ENCODE results near the gene ARID3A. TPM values are rescaled to one million over a fixed set of nuclear protein-coding genes. Genes with fewer than 3 reads are reported as not detected.

ARID3A gene
- total RNA-seq, 4 donors from 2014 or later = 1.3 to 22.0 (median 3.8) TPM

DNA sequence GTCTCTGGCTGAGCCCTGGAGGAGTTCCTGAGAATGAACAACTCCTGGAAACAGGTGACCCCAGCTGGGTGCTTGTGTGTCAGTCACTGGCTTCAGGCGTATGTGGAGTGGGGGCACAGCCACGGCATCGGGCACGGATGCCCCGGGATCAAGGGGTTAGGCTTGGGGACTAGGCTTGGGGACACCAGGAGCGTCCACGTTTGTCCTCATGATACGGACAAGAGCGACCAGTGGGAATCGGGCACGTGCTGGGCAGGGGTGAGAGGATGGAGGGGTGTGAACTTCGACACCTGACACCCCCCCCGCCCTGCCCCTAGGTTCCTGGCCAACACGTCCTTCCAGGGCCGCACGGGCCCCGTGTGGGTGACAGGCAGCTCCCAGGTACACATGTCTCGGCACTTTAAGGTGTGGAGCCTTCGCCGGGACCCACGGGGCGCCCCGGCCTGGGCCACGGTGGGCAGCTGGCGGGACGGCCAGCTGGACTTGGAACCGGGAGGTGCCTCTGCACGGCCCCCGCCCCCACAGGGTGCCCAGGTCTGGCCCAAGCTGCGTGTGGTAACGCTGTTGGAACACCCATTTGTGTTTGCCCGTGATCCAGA lies 78.5 kb downstream of the ARID3A start:
- no peak overlapping the region for H3K4me3 ChIP-seq
- H3K27me3 ChIP-seq = peaks cover 22 to 27% of the 10 kb centered on the region in 2 donors
- no peak for DNase-seq
- peaks cover 0 to 7% of the 10 kb centered on the region in 2 donors for H3K4me1 ChIP-seq
- no peaks in the 10 kb centered on the region for H3K36me3 ChIP-seq
- TF ChIP-seq, protein P1, sequence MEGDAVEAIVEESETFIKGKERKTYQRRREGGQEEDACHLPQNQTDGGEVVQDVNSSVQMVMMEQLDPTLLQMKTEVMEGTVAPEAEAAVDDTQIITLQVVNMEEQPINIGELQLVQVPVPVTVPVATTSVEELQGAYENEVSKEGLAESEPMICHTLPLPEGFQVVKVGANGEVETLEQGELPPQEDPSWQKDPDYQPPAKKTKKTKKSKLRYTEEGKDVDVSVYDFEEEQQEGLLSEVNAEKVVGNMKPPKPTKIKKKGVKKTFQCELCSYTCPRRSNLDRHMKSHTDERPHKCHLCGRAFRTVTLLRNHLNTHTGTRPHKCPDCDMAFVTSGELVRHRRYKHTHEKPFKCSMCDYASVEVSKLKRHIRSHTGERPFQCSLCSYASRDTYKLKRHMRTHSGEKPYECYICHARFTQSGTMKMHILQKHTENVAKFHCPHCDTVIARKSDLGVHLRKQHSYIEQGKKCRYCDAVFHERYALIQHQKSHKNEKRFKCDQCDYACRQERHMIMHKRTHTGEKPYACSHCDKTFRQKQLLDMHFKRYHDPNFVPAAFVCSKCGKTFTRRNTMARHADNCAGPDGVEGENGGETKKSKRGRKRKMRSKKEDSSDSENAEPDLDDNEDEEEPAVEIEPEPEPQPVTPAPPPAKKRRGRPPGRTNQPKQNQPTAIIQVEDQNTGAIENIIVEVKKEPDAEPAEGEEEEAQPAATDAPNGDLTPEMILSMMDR (IDR thresholded peaks at IDR 0.05) = no peak
- TF ChIP-seq POLR2A (IDR thresholded peaks at IDR 0.05) = no peak
- intact Hi-C loops (cut with DNase I; ENCODE audit: low total_unique reads) = no loop called here
- H3K27ac ChIP-seq = no peak overlapping the region
- H3K9me3 ChIP-seq = no peaks in the 10 kb centered on the region

DNA sequence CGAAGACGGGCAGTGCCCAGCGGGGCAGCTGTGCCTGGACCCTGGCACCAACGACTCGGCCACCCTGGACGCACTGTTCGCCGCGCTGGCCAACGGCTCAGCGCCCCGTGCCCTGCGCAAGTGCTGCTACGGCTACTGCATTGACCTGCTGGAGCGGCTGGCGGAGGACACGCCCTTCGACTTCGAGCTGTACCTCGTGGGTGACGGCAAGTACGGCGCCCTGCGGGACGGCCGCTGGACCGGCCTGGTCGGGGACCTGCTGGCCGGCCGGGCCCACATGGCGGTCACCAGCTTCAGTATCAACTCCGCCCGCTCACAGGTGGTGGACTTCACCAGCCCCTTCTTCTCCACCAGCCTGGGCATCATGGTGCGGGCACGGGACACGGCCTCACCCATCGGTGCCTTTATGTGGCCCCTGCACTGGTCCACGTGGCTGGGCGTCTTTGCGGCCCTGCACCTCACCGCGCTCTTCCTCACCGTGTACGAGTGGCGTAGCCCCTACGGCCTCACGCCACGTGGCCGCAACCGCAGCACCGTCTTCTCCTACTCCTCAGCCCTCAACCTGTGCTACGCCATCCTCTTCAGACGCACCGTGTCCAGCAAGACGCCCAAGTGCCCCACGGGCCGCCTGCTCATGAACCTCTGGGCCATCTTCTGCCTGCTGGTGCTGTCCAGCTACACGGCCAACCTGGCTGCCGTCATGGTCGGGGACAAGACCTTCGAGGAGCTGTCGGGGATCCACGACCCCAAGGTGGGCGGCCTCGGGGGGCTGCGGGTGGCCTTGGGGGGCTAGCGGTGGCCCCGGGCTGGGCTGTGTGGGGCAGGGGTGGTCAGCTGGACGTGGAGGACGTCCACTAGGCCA lies 79.2 kb downstream of the ARID3A start:
- intact Hi-C loops (cut with DNase I; ENCODE audit: low total_unique reads) = no loop called here
- Histone ChIP-seq H3K27ac (no peak overlapping the region), H3K36me3 (no peaks in the 10 kb centered on the region), H3K4me1 (peaks cover 0 to 7% of the 10 kb centered on the region in 2 donors), H3K9me3 (no peaks in the 10 kb centered on the region), H3K27me3 (peaks cover 19 to 21% of the 10 kb centered on the region in 2 donors), H3K4me3 (no peak overlapping the region)
- TF ChIP-seq POLR2A (IDR thresholded peaks at IDR 0.05) = no peak
- TF ChIP-seq, protein P1 (IDR thresholded peaks at IDR 0.05) = no peak
- DNase-seq = no peak

DNA sequence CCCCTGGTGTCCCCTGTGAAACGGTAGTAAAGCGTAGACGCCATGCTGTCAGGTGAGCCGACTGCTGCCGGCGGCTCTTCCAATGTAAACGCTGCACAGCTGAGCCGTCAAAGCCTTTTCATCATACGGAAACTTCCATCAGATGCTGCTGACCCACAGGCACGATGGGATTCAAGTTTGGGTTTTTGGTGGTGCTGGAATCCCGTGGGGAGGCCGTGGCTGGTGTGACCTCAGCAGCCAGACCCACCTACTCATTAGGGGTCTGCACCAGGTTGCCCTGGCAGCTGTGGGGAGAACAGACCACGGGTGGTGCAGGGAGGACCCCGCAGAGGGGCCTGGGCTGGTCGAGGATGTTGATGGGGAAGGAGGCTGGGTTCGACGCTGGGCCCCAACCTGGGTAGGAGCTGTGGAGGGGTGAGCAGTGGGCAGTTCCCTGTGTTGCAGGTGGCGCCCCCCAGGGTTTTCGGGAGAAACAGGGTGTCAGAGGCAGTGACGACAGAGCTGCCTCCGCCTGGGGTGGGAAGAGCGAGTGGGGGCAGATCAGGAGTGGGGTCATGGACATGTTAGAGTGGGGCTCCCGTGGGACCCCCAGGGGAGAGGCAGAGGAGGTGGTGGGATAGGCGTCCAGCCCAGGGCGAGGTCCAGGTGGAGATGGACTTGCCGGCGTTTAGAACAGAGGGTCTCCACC lies 81.0 kb downstream of the ARID3A start:
- H3K4me3 ChIP-seq = no peak overlapping the region
- peaks cover 8% of the 10 kb centered on the region in 2 donors for H3K27me3 ChIP-seq
- no peak overlapping the region for H3K27ac ChIP-seq
- intact Hi-C loops (cut with DNase I; ENCODE audit: low total_unique reads) = no loop called here
- H3K9me3 ChIP-seq = no peaks in the 10 kb centered on the region
- no peak for TF ChIP-seq POLR2A (IDR thresholded peaks at IDR 0.05)
- TF ChIP-seq, protein P1 (IDR thresholded peaks at IDR 0.05) = no peak
- no peaks in the 10 kb centered on the region for H3K36me3 ChIP-seq
- DNase-seq = no peak
- H3K4me1 ChIP-seq = no peaks in the 10 kb centered on the region

DNA sequence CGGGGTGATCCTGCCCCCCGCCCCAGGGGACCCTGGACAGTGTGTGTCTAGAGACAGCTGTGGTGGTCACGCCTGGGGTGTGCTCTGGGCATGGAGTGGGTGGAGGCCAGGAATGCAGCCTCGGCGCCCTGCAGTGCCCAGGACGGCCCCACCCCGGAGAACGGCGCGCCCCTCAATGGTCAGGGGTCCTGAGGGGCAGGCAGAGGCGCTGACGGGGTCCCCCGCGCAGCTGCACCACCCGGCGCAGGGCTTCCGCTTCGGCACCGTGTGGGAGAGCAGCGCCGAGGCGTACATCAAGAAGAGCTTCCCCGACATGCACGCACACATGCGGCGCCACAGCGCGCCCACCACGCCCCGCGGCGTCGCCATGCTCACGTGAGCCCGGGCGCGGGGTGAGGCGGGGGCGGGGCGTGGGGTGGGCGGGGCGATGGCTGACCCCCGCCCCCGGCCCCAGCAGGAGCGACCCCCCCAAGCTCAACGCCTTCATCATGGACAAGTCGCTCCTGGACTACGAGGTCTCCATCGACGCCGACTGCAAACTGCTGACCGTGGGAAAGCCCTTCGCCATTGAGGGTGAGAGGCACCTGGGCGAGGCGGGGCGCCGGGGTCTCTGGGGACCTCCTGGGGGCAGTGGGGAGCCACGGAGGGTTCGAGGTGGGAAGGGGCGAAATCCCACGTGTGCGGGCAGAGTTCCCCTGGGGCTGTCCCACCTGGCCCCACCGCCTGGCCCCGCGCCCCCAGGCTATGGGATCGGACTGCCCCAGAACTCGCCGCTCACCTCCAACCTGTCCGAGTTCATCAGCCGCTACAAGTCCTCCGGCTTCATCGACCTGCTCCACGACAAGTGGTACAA lies 81.8 kb downstream of the ARID3A start:
- intact Hi-C loops (cut with DNase I; ENCODE audit: low total_unique reads) = no loop called here
- peaks cover under 1 to 2% of the 10 kb centered on the region in 2 donors for H3K27me3 ChIP-seq
- H3K27ac ChIP-seq = no peak overlapping the region
- no peaks in the 10 kb centered on the region for H3K36me3 ChIP-seq
- DNase-seq = no peak
- H3K4me3 ChIP-seq = no peak overlapping the region
- TF ChIP-seq POLR2A (IDR thresholded peaks at IDR 0.05) = no peak
- TF ChIP-seq, protein P1 (IDR thresholded peaks at IDR 0.05) = no peak
- H3K4me1 ChIP-seq = no peaks in the 10 kb centered on the region
- no peaks in the 10 kb centered on the region for H3K9me3 ChIP-seq

Measured in uterus (tissue), 4 donors.